ENCODE data around the gene DDX18. TPM values are rescaled to one million over a fixed set of nuclear protein-coding genes. Genes with fewer than 3 reads are reported as not detected.
"Not testable (repeated sequence)": the region's sequence is repeated elsewhere in the genome, so short reads cannot be mapped to it uniquely, and the experiment has no call there.

DDX18 gene
- total RNA-seq = 69.5 and 98.0 TPM in 2 replicates

DNA sequence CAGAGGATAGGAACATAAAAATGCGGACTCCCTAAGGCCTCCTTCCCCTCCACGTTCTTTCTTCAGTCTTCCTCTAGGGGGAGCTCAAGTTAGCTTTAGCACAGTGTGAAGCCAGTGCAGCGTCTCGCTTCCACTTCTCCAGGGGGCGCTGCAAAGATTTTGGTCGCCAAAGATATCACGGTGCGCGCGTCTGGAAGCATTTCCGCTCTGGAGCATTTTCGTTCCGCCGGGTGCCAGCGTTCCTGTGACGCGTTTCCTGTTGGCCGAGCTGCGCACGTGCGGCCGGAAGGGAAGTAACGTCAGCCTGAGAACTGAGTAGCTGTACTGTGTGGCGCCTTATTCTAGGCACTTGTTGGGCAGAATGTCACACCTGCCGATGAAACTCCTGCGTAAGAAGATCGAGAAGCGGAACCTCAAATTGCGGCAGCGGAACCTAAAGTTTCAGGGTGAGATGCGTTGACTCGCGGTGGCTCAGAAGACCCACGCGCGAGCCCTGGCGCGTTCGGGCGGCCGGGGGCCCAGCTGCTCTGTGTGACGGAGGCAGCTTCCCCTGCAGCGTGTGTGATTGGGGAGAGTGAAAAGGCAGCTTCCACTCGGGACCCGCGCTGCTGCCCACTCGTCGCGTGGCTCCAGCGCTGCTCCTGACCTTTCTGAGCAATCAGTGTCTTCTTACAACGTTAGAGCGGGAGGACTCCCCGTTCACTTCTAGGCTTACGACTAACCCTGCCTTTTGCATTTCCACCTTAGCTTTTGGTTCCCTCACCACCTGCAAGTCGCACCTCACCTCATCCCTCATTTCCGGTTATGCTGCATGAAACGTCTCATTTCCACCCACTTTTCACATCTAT lies at the start of gene DDX18:
Gene DDX18, plus strand, starts transcription at position 275 of the 848 bp plus-strand sequence. Its CDS starts 87 bp downstream, at position 362.
- DNase-seq (ENCODE audit: low read depth) = peak; percentile 92

DNA sequence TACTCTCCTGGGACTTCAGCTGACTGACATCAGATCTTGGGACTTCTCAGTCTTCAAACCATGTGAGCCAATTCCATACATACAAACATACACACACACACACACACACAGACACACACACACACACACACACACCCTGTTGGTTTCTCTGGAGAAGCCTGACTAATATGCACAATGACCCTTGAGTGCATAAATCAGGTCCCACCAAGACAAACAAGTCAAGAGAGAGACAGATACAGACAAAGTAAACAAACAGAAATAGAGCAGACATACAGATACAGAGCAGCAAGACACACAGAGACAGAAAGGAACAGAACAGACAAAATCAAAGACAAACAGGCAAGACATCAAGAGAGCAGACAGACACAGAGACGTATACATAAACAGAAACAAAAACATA lies 43.8 kb upstream of the DDX18 start:
- no peak for DNase-seq (ENCODE audit: low read depth)

DNA sequence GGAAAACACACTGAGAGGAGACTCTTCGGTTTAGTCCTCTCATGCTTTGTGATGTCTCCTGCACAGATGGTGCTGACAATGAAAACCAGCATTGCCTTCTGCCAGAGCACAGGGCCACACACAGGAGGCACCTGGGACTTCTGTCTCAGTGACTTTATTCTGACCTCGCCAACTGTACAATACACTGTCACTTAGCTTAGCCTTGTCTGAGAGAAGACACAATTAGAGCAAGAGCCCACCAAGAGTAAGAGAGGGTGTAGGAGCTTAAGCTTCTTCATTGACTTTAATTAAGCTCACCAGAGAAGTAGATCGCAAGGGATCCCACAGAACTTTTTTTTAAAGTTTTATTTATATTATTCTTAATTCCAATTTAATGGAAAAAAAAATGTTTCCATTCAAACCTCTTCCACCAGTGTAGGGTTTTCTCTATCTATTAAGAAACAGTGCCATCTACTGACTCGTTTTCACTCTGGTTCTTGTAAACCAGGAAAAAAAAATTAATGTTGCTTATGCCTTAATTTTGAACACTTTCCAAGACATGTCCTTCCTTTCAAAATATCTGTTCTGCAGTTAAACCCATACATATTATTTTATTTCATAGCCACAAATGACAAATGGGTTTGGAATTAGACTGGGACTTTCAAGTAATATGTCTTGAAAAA lies 42.4 kb upstream of the DDX18 start:
- peak; percentile 49 for DNase-seq (ENCODE audit: low read depth)

DNA sequence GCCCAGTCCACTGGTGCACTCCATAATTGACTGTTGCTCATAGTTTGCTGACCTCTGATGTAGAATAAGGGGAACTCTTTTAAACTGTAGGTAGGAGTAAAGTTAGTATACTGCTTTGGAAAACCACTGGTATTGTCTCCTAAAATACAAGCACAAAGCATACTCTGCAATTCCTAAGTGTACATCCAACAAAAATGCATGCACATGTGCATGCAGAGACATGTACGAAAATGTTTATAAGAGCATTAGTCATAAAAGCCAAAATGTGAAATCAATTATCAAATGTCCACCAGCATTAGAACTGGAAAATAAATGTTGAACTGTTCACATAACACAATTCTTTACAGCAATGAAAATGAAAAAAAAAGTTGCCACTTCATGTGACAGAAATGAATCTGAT lies 39.8 kb upstream of the DDX18 start:
- DNase-seq (ENCODE audit: low read depth) = no peak

DNA sequence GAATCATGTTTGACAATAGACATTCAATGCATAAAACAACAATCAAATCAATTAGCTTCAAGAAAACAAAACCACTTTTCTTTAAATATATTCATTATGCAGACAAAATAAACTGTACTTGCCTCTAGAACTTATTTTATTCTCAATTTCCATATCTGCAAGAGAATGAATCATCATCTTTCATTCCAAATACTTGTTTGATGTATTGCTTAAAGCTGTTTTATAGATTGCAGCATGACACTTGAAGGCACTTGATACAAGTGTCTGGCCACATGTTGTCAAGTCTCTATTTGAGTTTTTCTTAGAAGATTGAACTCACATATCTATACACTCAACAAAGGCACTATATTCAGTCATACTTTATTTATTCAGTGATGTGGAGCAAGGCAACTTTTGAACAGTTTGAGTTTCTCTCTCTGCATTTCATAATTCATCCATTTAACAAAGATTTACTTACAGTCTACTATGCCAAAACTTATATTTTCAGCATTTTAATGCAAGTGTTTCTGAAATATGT lies 38.7 kb upstream of the DDX18 start:
- DNase-seq (ENCODE audit: low read depth) = no peak

DNA sequence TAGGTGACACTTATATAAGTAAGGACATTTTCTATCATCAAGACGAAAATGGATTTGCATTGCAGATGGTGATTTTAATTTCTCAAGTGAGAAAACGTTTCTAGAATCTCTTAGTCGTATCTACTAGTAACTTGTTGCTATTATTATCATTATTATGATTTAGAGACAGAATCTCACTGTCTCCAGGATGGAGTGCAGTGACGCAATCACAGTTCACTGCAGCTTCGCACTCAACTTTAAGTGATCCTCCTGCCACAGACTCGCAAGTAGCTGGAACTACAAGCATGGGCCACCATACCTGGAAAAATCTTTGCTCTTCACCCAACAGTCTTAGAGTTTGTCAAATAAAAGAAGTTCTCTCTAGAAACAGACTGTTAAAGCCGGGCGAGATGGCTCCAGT lies 37.6 kb upstream of the DDX18 start:
- DNase-seq (ENCODE audit: low read depth) = no peak

DNA sequence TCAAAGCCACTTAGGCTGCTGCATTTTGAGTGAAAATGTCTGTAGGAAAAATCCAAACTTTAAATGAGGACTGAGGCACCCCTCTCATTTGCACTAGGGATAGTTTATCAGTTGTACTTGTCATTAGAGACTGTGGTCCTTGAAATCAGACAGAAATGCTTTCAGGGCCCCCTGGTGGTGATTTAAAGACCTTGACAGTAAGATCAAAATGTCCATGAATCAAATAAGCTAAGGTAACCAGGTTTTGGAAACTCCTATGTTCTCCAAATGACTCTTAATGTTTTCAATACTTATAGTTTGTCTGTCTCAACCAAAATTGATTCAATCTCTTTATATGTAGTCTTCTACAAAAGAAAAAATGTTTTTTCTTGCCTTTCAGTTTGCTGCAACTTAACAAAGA lies 28.8 kb upstream of the DDX18 start:
- peak; percentile 51 for DNase-seq (ENCODE audit: low read depth)

DNA sequence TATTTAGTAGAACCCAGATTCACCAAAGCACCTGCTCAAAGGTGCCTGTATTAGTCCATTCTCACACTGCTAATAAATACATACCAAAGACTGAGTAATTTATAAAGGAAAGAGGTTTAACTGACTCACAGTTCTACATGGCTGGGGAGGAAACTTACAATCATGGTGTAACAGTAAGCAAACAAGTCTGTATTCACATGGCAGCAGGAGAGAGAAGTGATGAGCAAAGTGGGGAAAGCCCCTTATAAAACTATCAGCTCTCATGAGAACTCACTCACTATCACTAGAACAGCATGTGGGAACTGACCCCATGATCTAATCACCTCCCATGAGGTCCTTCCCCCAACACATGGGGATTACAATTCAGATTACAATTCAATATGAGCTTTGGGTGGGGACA lies 28.0 kb upstream of the DDX18 start:
- DNase-seq (ENCODE audit: low read depth) = no peak

DNA sequence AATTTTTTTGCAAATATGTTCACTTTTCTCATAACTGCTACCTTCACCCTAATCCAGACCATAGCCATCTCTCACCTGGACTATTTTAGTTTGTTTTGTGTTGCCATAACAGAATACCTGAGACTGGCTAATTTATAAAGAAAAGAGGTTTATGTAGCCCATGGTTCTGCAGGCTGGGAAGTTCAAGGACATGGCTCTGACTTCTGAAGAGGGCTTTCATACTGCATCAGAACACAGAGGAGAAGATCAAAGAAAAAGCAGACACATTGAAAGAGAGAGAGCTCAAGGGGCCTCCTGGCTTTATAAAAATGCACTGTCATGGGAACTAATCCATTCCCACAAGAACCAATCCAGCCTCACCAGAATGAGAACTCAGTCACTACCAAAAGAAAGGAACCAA lies 25.0 kb upstream of the DDX18 start:
- no peak for DNase-seq (ENCODE audit: low read depth)

DNA sequence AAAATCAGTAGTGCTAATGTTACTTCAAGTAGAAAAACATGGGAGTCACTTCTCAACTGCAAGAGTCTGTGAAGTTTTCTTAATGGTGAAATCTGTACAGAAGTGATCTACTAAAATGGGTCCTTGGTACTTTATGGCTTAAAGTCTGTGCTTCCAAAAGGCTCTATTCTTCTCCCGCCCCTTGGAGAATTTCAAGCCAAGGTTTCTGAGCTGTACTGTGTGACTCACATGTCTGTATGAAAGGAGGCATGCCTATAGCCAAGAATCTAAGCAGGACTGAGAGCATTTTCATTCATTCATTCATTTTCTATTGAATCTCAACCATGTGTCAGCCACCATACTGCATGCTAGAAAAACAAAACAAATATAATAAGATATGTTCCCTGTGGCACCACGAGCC lies 19.8 kb upstream of the DDX18 start:
- DNase-seq (ENCODE audit: low read depth) = no peak

DNA sequence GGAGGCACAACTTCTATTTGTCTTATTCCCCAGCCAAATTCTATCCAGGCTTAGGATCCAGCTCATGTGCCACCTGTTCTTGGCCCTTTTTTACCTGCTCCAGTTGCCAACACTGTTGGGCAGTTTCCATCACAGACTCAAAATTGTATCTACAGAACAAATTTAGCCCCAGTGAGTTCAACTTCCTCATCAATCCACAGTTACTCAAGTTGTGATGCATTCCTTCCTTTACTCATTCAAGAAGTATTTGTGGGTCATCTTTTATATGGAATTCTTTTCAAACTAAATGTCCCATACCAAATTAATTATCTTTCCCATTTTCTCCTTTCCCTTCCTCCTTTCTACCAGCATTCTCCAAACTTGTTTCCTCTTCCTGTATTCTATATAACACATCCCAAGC lies 12.7 kb upstream of the DDX18 start:
- no peak for DNase-seq (ENCODE audit: low read depth)

DNA sequence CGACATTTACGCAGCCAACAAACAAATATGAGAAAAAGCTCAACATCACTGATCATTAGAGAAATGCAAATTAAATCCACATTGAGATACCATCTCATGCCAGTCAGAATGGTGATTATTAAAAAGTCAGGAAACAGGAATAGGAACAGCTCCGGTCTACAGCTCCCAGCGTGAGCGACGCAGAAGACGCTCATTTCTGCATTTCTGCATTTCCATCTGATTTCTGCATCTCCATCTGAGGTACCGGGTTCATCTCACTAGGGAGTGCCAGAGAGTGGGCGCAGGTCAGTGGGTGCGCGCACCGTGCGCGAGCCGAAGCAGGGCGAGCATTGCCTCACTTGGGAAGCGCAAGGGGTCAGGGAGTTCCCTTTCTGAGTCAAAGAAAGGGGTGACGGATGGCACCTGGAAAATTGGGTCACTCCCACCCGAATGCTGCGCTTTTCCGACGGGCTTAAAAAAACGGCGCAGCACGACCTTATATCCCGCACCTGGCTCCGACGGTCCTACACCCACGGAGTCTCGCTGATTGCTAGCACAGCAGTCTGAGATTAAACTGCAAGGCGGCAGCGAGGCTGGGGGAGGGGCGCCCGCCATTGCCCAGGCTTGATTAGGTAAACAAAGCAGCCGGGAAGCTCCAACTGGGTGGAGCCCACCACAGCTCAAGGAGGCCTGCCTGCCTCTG lies 10.7 kb upstream of the DDX18 start:
- not testable (repeated sequence) for DNase-seq (ENCODE audit: low read depth)

DNA sequence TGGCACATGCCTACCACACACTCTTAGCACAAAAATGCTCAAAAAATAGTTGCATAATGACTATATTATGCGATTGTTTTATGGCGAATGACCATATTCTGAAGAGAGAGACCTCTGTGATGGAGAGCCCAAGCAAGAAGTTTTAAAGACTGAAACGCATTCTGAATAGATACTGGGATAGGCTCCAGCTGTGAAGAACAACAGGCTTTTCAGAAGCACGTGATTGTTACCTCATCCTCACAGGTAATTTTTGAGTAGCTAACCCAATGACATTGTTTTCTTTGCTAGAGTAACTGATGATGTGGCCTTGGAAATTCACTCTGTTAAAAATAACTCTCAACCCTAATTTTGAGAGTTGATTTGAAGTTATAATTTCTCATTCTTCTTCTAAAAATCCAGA lies 2.0 kb upstream of the DDX18 start:
- no peak for DNase-seq (ENCODE audit: low read depth)

DNA sequence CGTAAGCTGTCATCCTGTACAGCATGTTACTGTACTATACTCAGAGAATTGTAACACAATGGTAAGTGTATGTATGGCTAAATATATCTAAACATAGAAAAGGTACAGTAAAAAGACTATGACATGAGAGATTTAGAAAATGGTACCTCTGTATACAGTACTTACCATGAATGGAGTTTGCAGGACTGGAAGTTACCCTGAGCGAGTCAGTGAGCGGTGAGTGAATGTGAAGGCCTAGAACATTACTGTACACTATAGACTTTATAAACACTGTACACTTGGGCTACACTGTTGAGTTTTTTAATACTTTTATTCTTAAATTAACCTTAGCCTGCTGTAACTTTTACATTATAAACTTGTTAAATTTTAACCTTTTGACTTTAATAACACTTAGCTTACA lies 1.5 kb downstream of the DDX18 start:
- DNase-seq (ENCODE audit: low read depth) = no peak

DNA sequence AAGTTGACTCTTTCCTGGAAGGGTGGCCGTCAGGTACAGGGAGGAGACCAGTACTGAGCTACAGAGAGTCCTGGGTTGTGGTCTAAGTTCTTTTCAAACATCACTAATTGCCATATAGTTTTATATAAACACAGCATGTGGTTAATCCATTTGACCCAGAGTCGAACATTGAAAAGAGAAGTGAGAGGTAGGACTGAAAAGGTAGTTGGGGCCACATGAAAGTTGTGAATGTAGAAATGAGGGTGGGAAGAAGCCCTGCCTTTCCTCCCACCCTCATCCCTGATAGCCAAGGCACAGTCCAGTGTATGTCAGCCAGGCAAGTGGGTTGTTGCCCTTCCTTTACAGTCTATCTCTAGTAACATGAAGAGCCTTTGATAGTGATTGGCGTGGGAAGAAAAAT lies 4.4 kb downstream of the DDX18 start:
- DNase-seq (ENCODE audit: low read depth) = no peak

DNA sequence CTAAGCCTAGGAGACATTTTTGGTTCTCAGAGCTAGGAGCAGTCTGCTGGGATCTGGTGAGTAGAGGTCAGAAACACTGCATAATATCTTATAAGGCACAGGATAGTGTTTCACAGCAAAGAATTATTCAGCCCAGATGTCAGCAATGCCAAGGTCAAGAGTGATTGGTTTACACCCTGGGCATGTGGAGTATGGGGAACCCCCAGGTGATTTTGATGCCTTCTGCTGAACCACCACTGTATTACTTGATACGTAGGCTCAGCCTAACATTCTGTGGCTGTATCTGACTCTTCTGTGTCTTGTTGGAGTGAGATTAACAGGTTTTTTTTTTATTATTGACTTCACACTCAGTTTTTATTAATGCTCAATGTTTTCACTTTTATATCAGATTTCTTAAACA lies 6.0 kb downstream of the DDX18 start:
- no peak for DNase-seq (ENCODE audit: low read depth)

DNA sequence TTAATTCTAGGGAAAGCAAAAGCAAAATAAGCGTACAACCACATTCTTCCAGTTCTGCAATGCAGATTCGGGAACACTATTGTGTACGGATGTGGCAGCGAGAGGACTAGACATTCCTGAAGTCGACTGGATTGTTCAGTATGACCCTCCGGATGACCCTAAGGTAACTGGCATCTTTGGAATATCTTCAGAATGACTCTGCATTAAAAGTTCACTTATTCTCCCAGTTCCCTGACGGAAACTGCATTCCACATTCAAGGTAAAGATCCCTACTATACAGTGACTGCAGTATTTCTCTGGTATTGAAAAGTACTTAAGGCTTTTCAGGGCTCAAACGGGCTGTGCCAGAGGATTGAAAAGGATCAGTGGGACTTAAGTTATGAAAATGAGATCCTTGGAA lies 10.9 kb downstream of the DDX18 start:
- peak; percentile 44 for DNase-seq (ENCODE audit: low read depth)

DNA sequence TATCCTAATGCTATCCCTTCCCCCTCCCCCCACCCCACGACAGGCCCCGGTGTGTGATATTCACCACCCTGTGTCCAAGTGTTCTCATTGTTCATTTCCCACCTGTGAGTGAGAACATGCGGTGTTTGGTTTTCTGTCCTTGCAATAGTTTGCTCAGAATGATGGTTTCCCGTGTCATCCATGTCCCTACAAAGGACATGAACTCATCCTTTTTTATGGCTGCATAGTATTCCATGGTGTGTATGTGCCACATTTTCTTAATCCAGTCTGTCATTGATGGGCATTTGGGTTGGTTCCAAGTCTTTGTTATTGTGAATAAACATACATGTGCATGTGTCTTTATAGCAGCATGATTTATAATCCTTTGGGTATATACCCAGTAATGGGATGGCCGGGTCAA lies 13.0 kb downstream of the DDX18 start:
- not testable (repeated sequence) for DNase-seq (ENCODE audit: low read depth)

DNA sequence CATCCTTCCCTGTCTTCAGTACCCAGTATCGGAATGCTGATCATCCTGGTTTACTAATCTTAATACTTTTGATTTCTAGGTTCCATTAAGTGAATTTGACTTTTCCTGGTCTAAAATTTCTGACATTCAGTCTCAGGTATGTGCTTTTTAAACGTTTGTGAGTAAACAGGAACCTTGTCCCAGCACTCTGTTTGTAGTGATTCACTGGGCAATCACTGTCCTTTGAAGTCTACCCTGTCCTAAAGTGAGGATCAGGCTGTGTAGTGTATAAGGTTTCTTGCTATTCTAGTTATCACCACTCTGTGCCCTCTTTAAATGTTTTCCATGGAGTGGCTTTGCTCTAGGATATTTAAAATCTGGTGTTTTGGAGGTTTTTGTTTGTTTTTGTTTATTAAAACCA lies 14.4 kb downstream of the DDX18 start:
- no peak for DNase-seq (ENCODE audit: low read depth)

DNA sequence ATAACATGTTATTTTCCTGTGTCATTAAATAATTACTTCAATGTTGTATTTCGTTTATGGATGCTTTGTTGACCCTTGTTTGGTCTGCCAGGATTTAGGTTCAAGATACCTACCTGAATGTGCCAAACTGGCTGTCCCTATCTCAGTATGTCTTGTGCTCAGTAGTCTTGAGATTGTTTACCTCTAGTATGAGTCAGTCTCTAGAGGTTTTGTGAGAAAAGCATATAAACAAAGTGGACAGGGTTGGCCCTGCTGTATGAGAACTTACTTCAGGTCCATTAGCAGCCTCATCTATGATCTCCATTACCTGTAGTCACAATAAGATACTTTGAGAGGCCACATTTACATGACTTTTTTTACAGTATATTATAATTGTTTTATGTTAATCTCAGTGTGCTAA lies 17.8 kb downstream of the DDX18 start:
- no peak for DNase-seq (ENCODE audit: low read depth)

DNA sequence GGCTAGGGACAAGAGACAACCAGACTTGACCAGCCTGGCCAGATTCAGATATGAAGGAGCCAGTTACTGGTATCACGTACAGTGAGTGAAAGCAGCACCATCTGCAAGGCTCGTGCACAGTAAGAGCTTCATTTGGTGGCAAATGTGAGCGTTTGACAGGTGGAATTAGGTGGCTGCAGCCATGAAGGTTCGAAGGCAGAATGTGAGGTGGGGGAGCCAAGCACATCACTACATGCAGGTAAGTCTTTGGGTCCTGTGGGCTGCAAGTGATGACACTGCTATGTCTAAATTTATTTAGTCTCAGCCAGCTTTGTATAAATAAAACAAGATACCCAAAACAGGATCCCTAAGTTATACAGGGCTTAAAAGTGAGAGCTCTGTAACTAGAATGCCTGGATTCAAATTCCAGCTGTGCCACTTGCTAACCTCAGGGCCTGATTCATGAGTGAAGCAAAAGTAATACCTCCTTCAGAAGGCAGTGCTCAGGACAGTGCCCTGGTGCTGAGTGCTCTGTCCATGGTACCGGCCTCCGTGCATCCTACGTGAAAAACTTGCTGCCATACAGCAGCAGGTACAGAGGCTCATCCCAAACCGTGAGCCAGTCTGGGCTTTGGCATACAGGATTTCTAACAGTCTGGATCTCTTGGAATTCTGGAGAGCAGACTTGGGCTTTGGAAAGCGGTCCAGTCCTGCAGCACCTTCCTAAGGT lies 18.6 kb downstream of the DDX18 start:
- DNase-seq (ENCODE audit: low read depth) = peak; percentile 38

DNA sequence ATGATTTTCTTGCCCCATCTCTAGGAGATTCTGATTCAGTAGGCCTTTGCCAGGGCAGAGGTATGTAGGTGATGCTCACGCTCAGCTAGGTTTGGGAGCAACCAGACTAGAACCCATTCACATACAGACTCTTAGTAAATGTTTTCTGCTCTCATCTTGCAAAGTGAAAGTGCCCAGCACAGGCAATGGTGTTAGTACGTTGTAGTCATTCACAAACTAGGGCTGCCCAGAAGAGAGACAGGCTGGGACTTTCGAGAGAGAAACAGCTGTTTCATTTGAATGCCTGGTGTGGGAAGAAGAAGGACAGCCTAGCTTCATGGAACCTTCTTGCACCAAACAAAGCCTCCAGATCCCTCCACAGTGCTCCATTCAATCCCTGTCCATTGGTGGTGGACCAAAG lies 19.4 kb downstream of the DDX18 start:
- no peak for DNase-seq (ENCODE audit: low read depth)

Data from renal cortical epithelial cell (primary cell).